Activated CD4-positive, alpha-beta T cell treated with anti-CD3 and anti-CD28 coated beads, Interleukin-10, Interleukin-2, amounts not matched to agents 100 ng/mL and 50 ng/mL, durations not matched to agents 16 hours and 8 hours (primary cell): ENCODE data around the gene PRDM13.
A peak's percentile ranks its signal among the peaks of the same experiment; 100 is the strongest.
"Not testable (repeated sequence)": the region's sequence is repeated elsewhere in the genome, so short reads cannot be mapped to it uniquely, and the experiment has no call there.

Experiments
- DNase-seq: peaks from one replicate; pipeline ENCODE4 v3.0.0-alpha.2; 2020

The PRDM13 gene

GRCh38 chr6:99604166-99605073 is 2.2 kb upstream of the PRDM13 start:
- DNase-seq = no peak

- no peak for DNase-seq
These were observed 1.4 kb upstream of the PRDM13 start for GRCh38 chr6:99605074-99605734.

GRCh38 chr6:99605911-99606655 is 550 bp upstream of the PRDM13 start:
- no peak for DNase-seq

- DNase-seq = no peak
These were observed 893 bp downstream of the PRDM13 start for GRCh38 chr6:99607416-99608036.

GRCh38 chr6:99608059-99608885 is 1.6 kb downstream of the PRDM13 start:
- DNase-seq = no peak

- no peak for DNase-seq
These were observed 2.4 kb downstream of the PRDM13 start for GRCh38 chr6:99608886-99609482.

GRCh38 chr6:99609905-99610489 is 3.4 kb downstream of the PRDM13 start:
- peak; percentile 22 for DNase-seq

- peak; percentile 73 for DNase-seq
These were observed 4.5 kb downstream of the PRDM13 start for GRCh38 chr6:99611148-99611547.

- no peak for DNase-seq
These were observed 6.1 kb downstream of the PRDM13 start for GRCh38 chr6:99612551-99613408.

- DNase-seq = peak; percentile 63
These were observed 6.7 kb downstream of the PRDM13 start for GRCh38 chr6:99613409-99613704.

GRCh38 chr6:99613705-99614429 is 7.2 kb downstream of the PRDM13 start:
- DNase-seq = no peak

- peak; percentile 23 for DNase-seq
These were observed 8.0 kb downstream of the PRDM13 start for GRCh38 chr6:99614430-99615186.

GRCh38 chr6:99617131-99617530 is 10.5 kb downstream of the PRDM13 start:
- DNase-seq = no peak

- DNase-seq = no peak
These were observed 12.2 kb downstream of the PRDM13 start for GRCh38 chr6:99618649-99619408.

GRCh38 chr6:99619409-99619762 is 12.8 kb downstream of the PRDM13 start:
- DNase-seq = no peak

GRCh38 chr6:99622044-99622443 is 15.4 kb downstream of the PRDM13 start:
- not testable (repeated sequence) for DNase-seq

GRCh38 chr6:99629293-99629692 is 22.7 kb downstream of the PRDM13 start:
- no peak for DNase-seq

GRCh38 chr6:99637629-99638028 is 31.0 kb downstream of the PRDM13 start:
- no peak for DNase-seq
